Trophoblast cell (in vitro differentiated cells and primary cell): ENCODE results near the gene MFSD6.

Experiments
- DNase-seq, 2 donors: peaks; one replicate each; pipeline ENCODE4 v3.0.0-alpha.2; 2016
- H2AFZ ChIP-seq: 2 replicates; pipeline ENCODE4 v1.6.1; 2013; ENCODE audit warnings: low read length, moderate library complexity, mild to moderate bottlenecking; ENCODE audit not compliant: insufficient read depth, poor library complexity
- H2AK5ac ChIP-seq: 2 replicates; pipeline ENCODE4 v1.6.1; 2013; ENCODE audit warnings: mild to moderate bottlenecking, low read length
- H2BK120ac ChIP-seq: 2 replicates; pipeline ENCODE4 v1.6.1; 2013; ENCODE audit warnings: low read length, mild to moderate bottlenecking, moderate library complexity; ENCODE audit not compliant: insufficient read depth, poor library complexity
- H2BK12ac ChIP-seq: 2 replicates; pipeline ENCODE4 v1.6.1; 2013; ENCODE audit warnings: mild to moderate bottlenecking, low read length, moderate library complexity
- H2BK5ac ChIP-seq: 2 replicates; pipeline ENCODE4 v1.6.1; 2013; ENCODE audit warnings: low read length, low read depth, moderate library complexity, mild to moderate bottlenecking; ENCODE audit not compliant: poor library complexity
- H3K14ac ChIP-seq: 2 replicates; pipeline ENCODE4 v1.6.1; 2013; ENCODE audit warnings: mild to moderate bottlenecking, low read length
- H3K18ac ChIP-seq: 2 replicates; pipeline ENCODE4 v1.6.1; 2013; ENCODE audit warnings: mild to moderate bottlenecking, low read length
- H3K23ac ChIP-seq: 2 replicates; pipeline ENCODE4 v1.6.1; 2013; ENCODE audit warnings: low read length
- H3K27ac ChIP-seq: 2 replicates; pipeline ENCODE4 v1.5.1; 2013; ENCODE audit warnings: low read depth, mild to moderate bottlenecking, inconsistent platforms, low read length, moderate library complexity
- H3K27me3 ChIP-seq: 2 replicates; pipeline ENCODE4 v1.6.1; 2013; ENCODE audit warnings: inconsistent platforms, mild to moderate bottlenecking, low read length, moderate library complexity; ENCODE audit not compliant: insufficient read depth
- H3K36me3 ChIP-seq, 2 experiments: 1 replicate in 1 of 2; 2 replicates in 1 of 2; pipeline ENCODE4 v1.6.1; 2013; ENCODE audit warnings: low read length in 2 of 2, mild to moderate bottlenecking in 2 of 2, moderate library complexity in 1 of 2; ENCODE audit not compliant: insufficient read depth in 2 of 2, control insufficient read depth in 1 of 2
- H3K4ac ChIP-seq: 2 replicates; pipeline ENCODE4 v1.6.1; 2013; ENCODE audit warnings: low read depth, mild to moderate bottlenecking, low read length, moderate library complexity
- H3K4me1 ChIP-seq, 2 experiments: 1 replicate in 1 of 2; 2 replicates in 1 of 2; pipeline ENCODE4 v1.6.1; 2013; ENCODE audit warnings: low read length in 2 of 2, mild to moderate bottlenecking in 2 of 2, moderate library complexity in 1 of 2; ENCODE audit not compliant: insufficient read depth in 2 of 2, control insufficient read depth in 1 of 2
- H3K4me2 ChIP-seq: 2 replicates; pipeline ENCODE4 v1.6.1; 2013; ENCODE audit warnings: inconsistent platforms, mild to moderate bottlenecking, low read length, moderate library complexity
- H3K4me3 ChIP-seq: 2 replicates; pipeline ENCODE4 v1.5.1; 2013; ENCODE audit warnings: mild to moderate bottlenecking, low read depth, low read length, inconsistent platforms
- H3K79me1 ChIP-seq: one replicate; pipeline ENCODE4 v1.6.1; 2013; ENCODE audit warnings: low read length
- H3K79me2 ChIP-seq: 2 replicates; pipeline ENCODE4 v1.6.1; 2013; ENCODE audit warnings: low read length, mild to moderate bottlenecking; ENCODE audit not compliant: control insufficient read depth, insufficient read depth, poor library complexity
- H3K9ac ChIP-seq: 2 replicates; pipeline ENCODE4 v1.6.1; 2013; ENCODE audit warnings: mild to moderate bottlenecking, low read length
- H3K9me3 ChIP-seq: 2 replicates; pipeline ENCODE4 v1.6.1; 2013; ENCODE audit warnings: low read depth, mild to moderate bottlenecking, control low read depth, inconsistent platforms, low read length; ENCODE audit not compliant: insufficient read depth
- H4K12ac ChIP-seq: 2 replicates; pipeline ENCODE4 v1.6.1; 2013; ENCODE audit warnings: low read depth, mild to moderate bottlenecking, low read length, moderate library complexity
- H4K8ac ChIP-seq: 2 replicates; pipeline ENCODE4 v1.6.1; 2013; ENCODE audit warnings: low read depth, mild to moderate bottlenecking, low read length, moderate library complexity
- H4K91ac ChIP-seq: one replicate; pipeline ENCODE4 v1.6.1; 2013; ENCODE audit warnings: low read depth, mild to moderate bottlenecking, low read length, moderate library complexity
- WGBS: extraction: QIAGEN DNeasy Blood & Tissue Kit; methylation state at CpG from one replicate; pipeline ENCODE4 v1.1.7; 2013; ENCODE audit warnings: missing lambda C conversion rate; ENCODE audit not compliant: insufficient read length, insufficient coverage; ENCODE audit errors: extremely low coverage; 5-methylcytosine and 5-hydroxymethylcytosine counted together

The MFSD6 gene

DNA sequence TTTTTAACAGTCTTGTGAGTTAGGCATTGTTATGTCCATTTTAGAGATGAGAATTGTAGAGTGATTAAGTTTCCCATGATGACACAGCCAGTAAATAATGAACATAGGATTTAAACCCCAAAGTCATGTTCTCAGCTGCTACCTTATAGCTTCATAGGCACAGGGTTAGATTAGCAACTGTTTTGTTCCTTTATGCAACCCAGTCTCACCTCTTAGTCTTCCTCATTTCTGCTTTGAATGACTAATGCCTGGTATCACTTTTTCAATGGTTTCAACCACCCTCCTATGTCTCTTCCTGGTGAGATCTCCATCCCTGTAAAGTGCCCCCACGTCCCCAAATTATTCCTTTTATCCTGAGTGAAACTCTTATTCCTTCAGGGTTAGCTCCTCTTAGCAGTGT lies 44.3 kb downstream of the MFSD6 start:
- H3K27ac ChIP-seq, result no peak overlapping the region
- no peak overlapping the region for H4K91ac ChIP-seq
- no peaks in the 10 kb centered on the region for H3K79me1 ChIP-seq
- no peak overlapping the region for H2BK12ac ChIP-seq
- H3K4me3 ChIP-seq, result no peak overlapping the region
- no peaks in the 10 kb centered on the region for H3K79me2 ChIP-seq
- no peak overlapping the region for H3K9ac ChIP-seq
- H2BK5ac ChIP-seq, result no peak overlapping the region
- H3K9me3 ChIP-seq, result no peaks in the 10 kb centered on the region
- H3K23ac ChIP-seq, result no peak overlapping the region
- no peaks in the 10 kb centered on the region for H3K27me3 ChIP-seq
- H2AK5ac ChIP-seq, result no peak overlapping the region
- WGBS, result no CpG with 5 or more reads among the region's 1 CpG
- no peak overlapping the region for H4K8ac ChIP-seq
- no peak overlapping the region for H3K18ac ChIP-seq
- H2AFZ ChIP-seq, result no peak overlapping the region
- H2BK120ac ChIP-seq, result no peak overlapping the region
- no peak overlapping the region for H3K4ac ChIP-seq
- H3K14ac ChIP-seq, result no peak overlapping the region
- DNase-seq, result no peak
- no peaks in the 10 kb centered on the region for H3K4me1 ChIP-seq
- H3K36me3 ChIP-seq, result no peaks in the 10 kb centered on the region
- no peak overlapping the region for H4K12ac ChIP-seq
- H3K4me2 ChIP-seq, result no peak overlapping the region

DNA sequence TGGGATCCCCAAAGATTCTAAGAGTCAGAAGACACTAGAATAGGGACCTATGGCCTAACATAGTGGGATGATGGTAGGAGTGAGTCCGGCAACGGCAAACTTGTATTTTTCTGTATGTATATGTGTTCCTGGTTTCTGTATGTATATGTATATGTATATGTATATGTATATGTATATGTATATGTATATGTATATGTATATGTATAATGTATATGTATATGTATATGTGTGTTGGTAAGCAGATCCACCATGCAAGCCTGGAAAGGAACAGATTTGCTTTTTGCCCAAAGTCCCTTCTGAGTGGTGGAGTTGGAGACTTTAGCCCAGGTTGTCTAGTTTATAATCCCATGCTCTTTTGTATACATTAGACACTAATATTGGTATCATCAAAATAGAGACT lies 46.6 kb downstream of the MFSD6 start:
- Histone ChIP-seq H3K23ac (no peak overlapping the region), H3K4me2 (no peak overlapping the region), H3K4me1 (no peaks in the 10 kb centered on the region), H4K91ac (no peak overlapping the region), H3K9ac (no peak overlapping the region), H3K79me1 (no peaks in the 10 kb centered on the region), H2BK12ac (no peak overlapping the region), H4K8ac (no peak overlapping the region), H3K36me3 (no peaks in the 10 kb centered on the region), H2BK120ac (no peak overlapping the region), H3K27ac (no peak overlapping the region), H3K18ac (no peak overlapping the region), H2AK5ac (no peak overlapping the region), H3K27me3 (no peaks in the 10 kb centered on the region), H2BK5ac (no peak overlapping the region), H3K9me3 (no peaks in the 10 kb centered on the region), H4K12ac (no peak overlapping the region), H3K79me2 (no peaks in the 10 kb centered on the region), H3K14ac (no peak overlapping the region), H2AFZ (no peak overlapping the region), H3K4me3 (no peak overlapping the region), H3K4ac (no peak overlapping the region)
- no peak for DNase-seq
- WGBS, result no CpG with 5 or more reads among the region's 2 CpGs

GRCh38 chr2:190455358-190456095 lies 47.4 kb downstream of the MFSD6 start:
- Histone ChIP-seq H3K4ac (no peak overlapping the region), H3K79me2 (no peaks in the 10 kb centered on the region), H2BK5ac (no peak overlapping the region), H3K18ac (no peak overlapping the region), H2BK120ac (no peak overlapping the region), H4K12ac (no peak overlapping the region), H3K23ac (no peak overlapping the region), H3K9me3 (no peaks in the 10 kb centered on the region), H3K4me1 (no peaks in the 10 kb centered on the region), H2BK12ac (no peak overlapping the region), H3K4me3 (no peak overlapping the region), H2AFZ (no peak overlapping the region), H3K27ac (no peak overlapping the region), H2AK5ac (no peak overlapping the region), H3K4me2 (no peak overlapping the region), H3K79me1 (no peaks in the 10 kb centered on the region), H4K91ac (no peak overlapping the region), H4K8ac (no peak overlapping the region), H3K36me3 (no peaks in the 10 kb centered on the region), H3K27me3 (no peaks in the 10 kb centered on the region), H3K14ac (no peak overlapping the region), H3K9ac (no peak overlapping the region)
- no CpG with 5 or more reads among the region's 7 CpGs for WGBS
- DNase-seq, result no peak

- Histone ChIP-seq H2BK12ac (no peak overlapping the region), H3K23ac (no peak overlapping the region), H3K4me2 (no peak overlapping the region), H4K91ac (no peak overlapping the region), H3K4ac (no peak overlapping the region), H3K9ac (no peak overlapping the region), H3K14ac (no peak overlapping the region), H3K27me3 (no peaks in the 10 kb centered on the region), H2BK120ac (no peak overlapping the region), H3K79me1 (no peaks in the 10 kb centered on the region), H2BK5ac (no peak overlapping the region), H3K79me2 (no peaks in the 10 kb centered on the region), H2AK5ac (no peak overlapping the region), H3K27ac (no peak overlapping the region), H3K36me3 (no peaks in the 10 kb centered on the region), H4K8ac (no peak overlapping the region), H3K9me3 (no peaks in the 10 kb centered on the region), H3K18ac (no peak overlapping the region), H3K4me3 (no peak overlapping the region), H4K12ac (no peak overlapping the region), H3K4me1 (no peaks in the 10 kb centered on the region), H2AFZ (no peak overlapping the region)
- no peak for DNase-seq
- no CpG with 5 or more reads among the region's 7 CpGs for WGBS
Observed at GRCh38 chr2:190456833-190457232, 48.7 kb downstream of the MFSD6 start.
